Thyroid gland (tissue), 4 donors: ENCODE results near the gene SLC12A8. TPM values are rescaled to one million over a fixed set of nuclear protein-coding genes. Genes with fewer than 3 reads are reported as not detected.

ENCODE experiments used
- DNase-seq, 2 donors: peaks; one replicate each; pipeline ENCODE4 v3.0.0-alpha.2; 2019
- H3K27ac ChIP-seq, 3 donors: fragments of 200-600 bp; sonication (generic); 1 replicate in 2 of 3; 2 replicates in 1 of 3; pipeline ENCODE4 v1.5.1; 2016 to 2019; ENCODE audit warnings: mild to moderate bottlenecking in 1 of 3, moderate library complexity in 1 of 3
- H3K27me3 ChIP-seq: fragments of 200-600 bp; sonication (generic); one replicate; pipeline ENCODE4 v1.5.1; 2019
- H3K36me3 ChIP-seq, 2 donors: fragments of 200-600 bp; sonication (generic); one replicate each; pipeline ENCODE4 v1.5.1; 2016 to 2019
- H3K4me1 ChIP-seq, 2 donors: fragments of 200-600 bp; sonication (generic); one replicate each; pipeline ENCODE4 v1.5.1; 2017 to 2019
- H3K4me3 ChIP-seq, 3 donors: fragments of 200-600 bp; sonication (generic); replicated peaks in 1 of 3; 1 replicate in 2 of 3; 2 replicates in 1 of 3; pipeline ENCODE4 v1.5.1; 2016; ENCODE audit warnings: mild to moderate bottlenecking in 1 of 3
- H3K9me3 ChIP-seq: fragments of 200-600 bp; sonication (generic); one replicate; pipeline ENCODE4 v1.5.1; 2017
- POLR2A ChIP-seq, 2 donors: fragments of 450-650 bp; IDR thresholded peaks; one replicate each; pipeline ENCODE4 v1.6.1; 2017; ENCODE audit warnings: antibody characterized with exemption in 2 of 2, mild to moderate bottlenecking in 2 of 2, moderate library complexity in 1 of 2
- WGBS, 2 donors: methylation state at CpG; one replicate each; pipeline ENCODE4 v1.1.5; 2017; 5-methylcytosine and 5-hydroxymethylcytosine counted together
- intact Hi-C: fragments of 100-400 bp; cut with DNase I; formaldehyde crosslinking; loops from one replicate; pipeline ENCODE4 v1.15.1; 2023
- total RNA-seq, 4 donors: library from RNA; depleted of rRNA; stranded (reverse); fragments of >200 nt; gene quantifications; one replicate each; pipeline ENCODE4 v1.2.3, GENCODE V29; 2016
- TF ChIP-seq, protein P1 (sequence below), 6 experiments: fragments of 200-600 bp in 3 of 6; fragments of 450-650 bp in 3 of 6; sonication (generic) in 3 of 6; IDR thresholded peaks; one replicate each; pipeline ENCODE4 v1.5.1; 2016 to 2019; ENCODE audit warnings: antibody characterized with exemption in 6 of 6, mild to moderate bottlenecking in 2 of 6, inconsistent platforms in 1 of 6, moderate library complexity in 1 of 6

SLC12A8 gene
- total RNA-seq, 4 donors from 2014 or later = 71.2 to 136 (median 99.2) TPM

DNA sequence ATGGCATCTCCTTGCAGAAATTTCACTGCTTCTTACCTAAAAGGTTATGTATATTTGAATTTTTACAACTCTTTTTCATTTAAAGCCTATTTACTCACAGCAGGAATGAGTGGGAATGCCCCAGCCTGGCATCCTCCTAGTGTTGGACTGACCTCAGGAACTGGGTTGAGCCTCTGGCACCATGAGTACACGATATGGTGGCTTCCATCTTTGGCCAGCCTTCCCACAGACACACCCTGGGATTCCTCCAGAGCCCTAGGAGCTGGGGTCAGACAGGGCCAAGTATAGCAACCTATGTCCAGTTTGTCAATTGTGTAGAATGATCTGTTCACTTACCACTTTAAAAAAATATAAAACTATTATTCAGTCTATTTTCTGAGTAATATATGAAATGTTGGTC lies 99.6 kb downstream of the SLC12A8 start:
- TF ChIP-seq, protein P1, sequence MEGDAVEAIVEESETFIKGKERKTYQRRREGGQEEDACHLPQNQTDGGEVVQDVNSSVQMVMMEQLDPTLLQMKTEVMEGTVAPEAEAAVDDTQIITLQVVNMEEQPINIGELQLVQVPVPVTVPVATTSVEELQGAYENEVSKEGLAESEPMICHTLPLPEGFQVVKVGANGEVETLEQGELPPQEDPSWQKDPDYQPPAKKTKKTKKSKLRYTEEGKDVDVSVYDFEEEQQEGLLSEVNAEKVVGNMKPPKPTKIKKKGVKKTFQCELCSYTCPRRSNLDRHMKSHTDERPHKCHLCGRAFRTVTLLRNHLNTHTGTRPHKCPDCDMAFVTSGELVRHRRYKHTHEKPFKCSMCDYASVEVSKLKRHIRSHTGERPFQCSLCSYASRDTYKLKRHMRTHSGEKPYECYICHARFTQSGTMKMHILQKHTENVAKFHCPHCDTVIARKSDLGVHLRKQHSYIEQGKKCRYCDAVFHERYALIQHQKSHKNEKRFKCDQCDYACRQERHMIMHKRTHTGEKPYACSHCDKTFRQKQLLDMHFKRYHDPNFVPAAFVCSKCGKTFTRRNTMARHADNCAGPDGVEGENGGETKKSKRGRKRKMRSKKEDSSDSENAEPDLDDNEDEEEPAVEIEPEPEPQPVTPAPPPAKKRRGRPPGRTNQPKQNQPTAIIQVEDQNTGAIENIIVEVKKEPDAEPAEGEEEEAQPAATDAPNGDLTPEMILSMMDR (IDR thresholded peaks at IDR 0.05) = no peak
- TF ChIP-seq POLR2A (IDR thresholded peaks at IDR 0.05) = no peak
- intact Hi-C loops = no loop called here
- DNase-seq = no peak
- no peak overlapping the region for H3K4me3 ChIP-seq
- no peaks in the 10 kb centered on the region for H3K27me3 ChIP-seq
- no peaks in the 10 kb centered on the region for H3K36me3 ChIP-seq
- H3K9me3 ChIP-seq = no peaks in the 10 kb centered on the region
- 54 to 70% methylated on average over 1 of the region's 1 CpG for WGBS, 2 donors
- H3K27ac ChIP-seq = no peak overlapping the region
- peaks cover 43 to 68% of the 10 kb centered on the region in 2 donors for H3K4me1 ChIP-seq

DNA sequence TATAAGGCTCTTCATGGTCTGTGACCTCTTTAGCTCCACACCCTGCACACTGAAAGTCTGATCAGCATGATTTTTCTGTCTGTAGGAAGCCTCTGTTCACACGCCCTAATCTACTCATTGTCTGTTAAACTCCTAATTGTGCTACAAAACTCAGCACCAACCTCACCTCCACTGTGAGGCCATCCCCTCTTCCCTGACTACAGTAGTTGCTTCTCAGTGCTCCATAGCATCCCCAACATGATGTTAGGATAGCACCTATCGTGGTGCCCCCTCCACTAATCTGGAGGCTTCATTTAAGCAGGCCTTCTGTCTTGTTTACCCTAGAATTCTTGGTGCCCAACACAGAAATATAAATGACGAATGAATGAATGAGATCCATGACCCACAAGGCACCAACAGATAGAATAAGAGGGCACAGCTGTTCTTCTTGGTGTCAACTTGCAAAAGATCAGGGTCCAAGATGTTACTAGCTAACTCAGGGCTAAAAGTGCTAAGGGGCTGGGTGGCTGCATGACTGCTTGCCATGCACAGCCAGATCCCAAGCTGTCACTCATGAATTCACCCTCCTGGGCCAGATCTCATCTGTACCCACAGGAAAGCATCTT lies 101.6 kb downstream of the SLC12A8 start:
- intact Hi-C loops = no loop called here
- H3K4me3 ChIP-seq = no peak overlapping the region

DNA sequence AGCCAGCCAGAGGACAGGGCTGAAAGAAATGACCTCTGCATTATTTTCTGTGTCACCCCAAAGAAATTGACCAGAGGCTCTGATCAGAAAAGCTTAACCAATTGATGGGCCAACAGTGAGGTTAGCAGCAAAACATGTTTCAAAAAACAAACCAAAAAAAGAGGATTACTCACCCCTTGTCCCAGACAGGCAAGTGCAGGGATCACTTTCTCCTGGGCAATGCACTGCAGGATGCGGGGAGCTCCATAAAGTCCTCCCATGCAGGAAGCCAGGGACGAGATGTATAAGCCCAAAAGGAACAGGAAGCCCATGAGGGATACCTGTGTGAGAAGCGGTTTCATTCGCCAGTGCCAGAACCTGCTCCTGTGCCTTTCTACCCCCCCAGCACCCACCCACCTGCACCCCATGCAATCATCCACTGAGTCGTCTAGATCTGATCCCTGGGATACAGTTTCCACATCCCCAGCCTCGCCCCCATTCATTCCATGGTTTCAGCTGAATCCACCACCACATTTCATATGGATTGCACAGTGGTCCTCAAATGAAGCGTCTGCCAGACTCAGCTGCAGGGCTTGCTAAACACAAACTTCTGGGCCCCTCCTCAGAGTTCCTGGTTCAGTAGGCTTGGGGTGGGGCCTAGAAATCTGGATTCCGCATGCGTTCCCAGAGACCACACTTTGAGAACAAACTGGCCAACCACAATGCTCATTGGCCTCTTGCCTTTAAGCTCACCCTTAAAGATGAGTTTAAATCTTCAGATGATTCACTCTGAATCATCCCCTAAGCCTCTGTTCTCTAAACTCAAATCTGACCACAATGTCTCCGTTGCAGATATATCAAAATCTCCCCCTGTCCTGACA lies 102.3 kb downstream of the SLC12A8 start:
- Histone ChIP-seq H3K9me3 (no peaks in the 10 kb centered on the region), H3K4me3 (no peak overlapping the region), H3K4me1 (peaks cover 25 to 47% of the 10 kb centered on the region in 2 donors), H3K27ac (peak overlapping the region; percentile 80 to 95 (median 93)), H3K36me3 (no peaks in the 10 kb centered on the region), H3K27me3 (no peaks in the 10 kb centered on the region)
- intact Hi-C loops = no loop called here
- 93 to 94% methylated on average over 10 of the region's 10 CpGs for WGBS, 2 donors
- TF ChIP-seq, protein P1 (IDR thresholded peaks at IDR 0.05) = no peak
- TF ChIP-seq POLR2A (IDR thresholded peaks at IDR 0.05) = no peak
- DNase-seq = no peak

More for the DNA sequence above, 101.6 kb downstream of the SLC12A8 start:
- Histone ChIP-seq H3K27me3 (no peaks in the 10 kb centered on the region), H3K9me3 (no peaks in the 10 kb centered on the region), H3K4me1 (peaks cover 32 to 54% of the 10 kb centered on the region in 2 donors), H3K36me3 (no peaks in the 10 kb centered on the region), H3K27ac (peak overlapping the region in 2 of 3 donors; percentile 80 to 95)
- TF ChIP-seq, protein P1 (IDR thresholded peaks at IDR 0.05) = no peak
- TF ChIP-seq POLR2A (IDR thresholded peaks at IDR 0.05) = no peak
- DNase-seq = no peak
- 96 to 97% methylated on average over 3 of the region's 3 CpGs for WGBS, 2 donors

DNA sequence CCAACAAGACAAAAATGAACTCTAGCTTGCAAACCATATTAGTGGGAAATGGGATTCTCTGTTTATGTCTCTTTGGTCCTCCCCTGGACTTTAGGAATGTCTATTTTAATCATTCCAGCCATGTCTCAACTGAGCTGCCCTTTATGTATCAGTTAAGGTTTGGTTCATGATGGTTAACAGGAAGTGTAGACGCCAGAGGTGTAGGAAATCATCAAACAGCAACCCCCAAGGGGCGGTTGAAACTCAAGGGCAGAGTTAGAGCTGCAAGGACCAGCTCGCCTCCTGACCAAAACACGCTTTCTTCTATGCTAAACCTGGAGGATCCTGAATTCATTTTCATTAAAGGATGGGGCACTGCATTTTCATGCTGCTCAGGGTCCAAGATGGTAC lies 103.0 kb downstream of the SLC12A8 start:
- WGBS, 2 donors = 92 to 96% methylated on average over 4 of the region's 4 CpGs
- intact Hi-C loops = no loop called here

More for the DNA sequence above, 103.0 kb downstream of the SLC12A8 start:
- Histone ChIP-seq H3K4me1 (peaks cover 26 to 45% of the 10 kb centered on the region in 2 donors), H3K27me3 (no peaks in the 10 kb centered on the region), H3K36me3 (no peaks in the 10 kb centered on the region), H3K27ac (peak overlapping the region; percentile 80 to 95 (median 93)), H3K4me3 (no peak overlapping the region), H3K9me3 (no peaks in the 10 kb centered on the region)
- no peak for DNase-seq
- TF ChIP-seq, protein P1 (IDR thresholded peaks at IDR 0.05) = no peak
- TF ChIP-seq POLR2A (IDR thresholded peaks at IDR 0.05) = no peak
